IMR-90 (cell line): ENCODE results near the gene MTG1. TPM values are rescaled to one million over a fixed set of nuclear protein-coding genes. Genes with fewer than 3 reads are reported as not detected.

Experiments
- ATAC-seq: fragments of 200-7000 bp; cut with Tn5 transposase; 2 replicates; pipeline ENCODE4 v1.9.1; 2020; ENCODE audit warnings: low read depth, mild to moderate bottlenecking, moderate library complexity
- BruUV-seq: library from RNA; stranded (reverse); fragments of 400-500 nt; replicated peaks from 2 replicates; lab custom pipeline; 2021; lab: Mats Ljungman, UMichigan
- CTCF ChIA-PET: fragments of 300-600 bp; formaldehyde crosslinking; extraction: SDS; loops from one replicate; lab custom pipeline; 2021; ENCODE audit warnings: antibody characterized with exemption; lab: Yijun Ruan, JAX
- POLR2A ChIA-PET: fragments of 300-600 bp; sonication (Branson Sonifier 250); formaldehyde crosslinking; loops from one replicate; lab custom pipeline; 2022; ENCODE audit warnings: antibody characterized with exemption; ENCODE audit not compliant: unreplicated experiment; lab: Charles Lee
- DNase-seq: peaks from one replicate; pipeline ENCODE4 v3.0.0; 2013
- H2AFZ ChIP-seq: replicated peaks from 2 replicates; pipeline ENCODE3; 2013; ENCODE audit warnings: low read length, mild to moderate bottlenecking; ENCODE audit not compliant: poor library complexity
- H2AK5ac ChIP-seq: 2 replicates; pipeline ENCODE4 v1.6.1; 2013; ENCODE audit warnings: low read depth, low read length, inconsistent platforms
- H2AK9ac ChIP-seq: replicated peaks from 2 replicates; pipeline ENCODE3; 2013; ENCODE audit warnings: mild to moderate bottlenecking, low read depth, low read length, moderate library complexity; ENCODE audit not compliant: poor library complexity
- H2BK120ac ChIP-seq: 2 replicates; pipeline ENCODE4 v1.6.1; 2013; ENCODE audit warnings: low read depth, low read length, inconsistent platforms
- H2BK15ac ChIP-seq: 3 replicates; pipeline ENCODE4 v1.6.1; 2013; ENCODE audit warnings: low read depth, low read length, inconsistent platforms
- H2BK20ac ChIP-seq: 2 replicates; pipeline ENCODE4 v1.6.1; 2013; ENCODE audit warnings: low read depth, mild to moderate bottlenecking, inconsistent platforms, low read length, moderate library complexity
- H2BK5ac ChIP-seq: 2 replicates; pipeline ENCODE4 v1.6.1; 2013; ENCODE audit warnings: mild to moderate bottlenecking, low read depth, low read length, inconsistent platforms; ENCODE audit not compliant: poor library complexity, severe bottlenecking
- H3K14ac ChIP-seq: replicated peaks from 2 replicates; pipeline ENCODE4 v1.6.1; 2013; ENCODE audit warnings: low read depth, low read length, inconsistent platforms
- H3K18ac ChIP-seq: 2 replicates; pipeline ENCODE4 v1.6.1; 2013; ENCODE audit warnings: low read depth, low read length, control low read depth
- H3K23ac ChIP-seq: 2 replicates; pipeline ENCODE4 v1.6.1; 2013; ENCODE audit warnings: low read depth, low read length, inconsistent platforms
- H3K27ac ChIP-seq: 2 replicates; pipeline ENCODE4 v1.5.1; 2013; ENCODE audit warnings: mild to moderate bottlenecking, control low read depth, low read length; ENCODE audit not compliant: insufficient read depth
- H3K27me3 ChIP-seq: 2 replicates; pipeline ENCODE4 v1.6.1; 2013; ENCODE audit warnings: low read length; ENCODE audit not compliant: control insufficient read depth, insufficient read depth
- H3K36me3 ChIP-seq: 2 replicates; pipeline ENCODE4 v1.6.1; 2013; ENCODE audit warnings: low read length, mixed read lengths; ENCODE audit not compliant: control insufficient read depth, insufficient read depth
- H3K4ac ChIP-seq: 2 replicates; pipeline ENCODE4 v1.6.1; 2013; ENCODE audit warnings: low read depth, low read length, inconsistent platforms
- H3K4me1 ChIP-seq: 2 replicates; pipeline ENCODE4 v1.6.1; 2013; ENCODE audit warnings: low read length, mixed read lengths; ENCODE audit not compliant: control insufficient read depth, insufficient read depth
- H3K4me2 ChIP-seq: 2 replicates; pipeline ENCODE4 v1.6.1; 2013; ENCODE audit warnings: low read depth, mild to moderate bottlenecking, control low read depth, low read length, moderate library complexity
- H3K4me3 ChIP-seq: 2 replicates; pipeline ENCODE4 v1.5.1; 2013; ENCODE audit warnings: low read depth, mild to moderate bottlenecking, control low read depth, low read length, moderate library complexity; ENCODE audit not compliant: insufficient read depth
- H3K56ac ChIP-seq: 2 replicates; pipeline ENCODE4 v1.6.1; 2013; ENCODE audit warnings: low read length, inconsistent platforms; ENCODE audit not compliant: insufficient read depth; ENCODE audit errors: extremely low read depth
- H3K79me1 ChIP-seq, 2 experiments: 2 replicates each; pipeline ENCODE4 v1.6.1; 2013; ENCODE audit warnings: low read length in 2 of 2, inconsistent platforms in 1 of 2, low read depth in 1 of 2
- H3K9ac ChIP-seq: 2 replicates; pipeline ENCODE4 v1.6.1; 2013; ENCODE audit warnings: low read depth, low read length, control low read depth
- H3K9me1 ChIP-seq: 2 replicates; pipeline ENCODE4 v1.6.1; 2013; ENCODE audit warnings: low read length, inconsistent platforms; ENCODE audit not compliant: insufficient read depth
- H3K9me3 ChIP-seq: 2 replicates; pipeline ENCODE4 v1.6.1; 2013; ENCODE audit warnings: low read length; ENCODE audit not compliant: control insufficient read depth, insufficient read depth
- H4K20me1 ChIP-seq: 2 replicates; pipeline ENCODE4 v1.6.1; 2013; ENCODE audit warnings: low read length, inconsistent platforms; ENCODE audit not compliant: insufficient read depth
- H4K5ac ChIP-seq: 2 replicates; pipeline ENCODE4 v1.6.1; 2013; ENCODE audit warnings: mild to moderate bottlenecking, low read depth, low read length, control low read depth
- H4K8ac ChIP-seq, 2 experiments: 2 replicates each; pipeline ENCODE4 v1.6.1; 2013; ENCODE audit warnings: low read depth in 2 of 2, low read length in 2 of 2, control low read depth in 1 of 2, inconsistent platforms in 1 of 2
- H4K91ac ChIP-seq: 2 replicates; pipeline ENCODE4 v1.6.1; 2013; ENCODE audit warnings: low read depth, low read length, inconsistent platforms; ENCODE audit not compliant: insufficient read depth
- BHLHE40 ChIP-seq: fragments of 150-350 bp; IDR thresholded peaks from 2 replicates; pipeline ENCODE4 v1.6.1; 2016; ENCODE audit warnings: mild to moderate bottlenecking, low read depth, low read length
- CEBPB ChIP-seq: IDR thresholded peaks from 2 replicates; pipeline ENCODE4 v1.6.1; 2012; ENCODE audit warnings: low read depth, low read length, improper control_type of control experiment
- CHD1 ChIP-seq: IDR thresholded peaks from 2 replicates; pipeline ENCODE4 v1.6.1; 2012; ENCODE audit warnings: low read depth, low read length, improper control_type of control experiment
- CTCF ChIP-seq: conservative IDR thresholded peaks from 2 replicates; pipeline ENCODE4 v1.5.1; 2012; ENCODE audit warnings: mild to moderate bottlenecking, low read depth, low read length, improper control_type of control experiment
- ELK1 ChIP-seq: fragments of 150-350 bp; IDR thresholded peaks from 2 replicates; pipeline ENCODE4 v1.6.1; 2016; ENCODE audit warnings: low read depth, mild to moderate bottlenecking, low read length, moderate library complexity, borderline replicate concordance
- FOS ChIP-seq: fragments of 150-350 bp; IDR thresholded peaks from 2 replicates; pipeline ENCODE4 v1.6.1; 2016; ENCODE audit warnings: low read depth, low read length
- MAFK ChIP-seq: IDR thresholded peaks from 2 replicates; pipeline ENCODE4 v1.6.1; 2012; ENCODE audit warnings: low read depth, low read length, improper control_type of control experiment
- MAZ ChIP-seq: IDR thresholded peaks from 2 replicates; pipeline ENCODE4 v1.6.1; 2012; ENCODE audit warnings: low read depth, mild to moderate bottlenecking, low read length, improper control_type of control experiment, moderate library complexity, borderline replicate concordance
- MXI1 ChIP-seq: IDR thresholded peaks from 2 replicates; pipeline ENCODE4 v1.6.1; 2012; ENCODE audit warnings: low read depth, mild to moderate bottlenecking, low read length, moderate library complexity, borderline replicate concordance
- POLR2A ChIP-seq: IDR thresholded peaks from 2 replicates; pipeline ENCODE4 v1.6.1; 2012; ENCODE audit warnings: mild to moderate bottlenecking, low read depth, low read length
- RAD21 ChIP-seq: IDR thresholded peaks from 2 replicates; pipeline ENCODE4 v1.6.1; 2012; ENCODE audit warnings: low read length, improper control_type of control experiment
- RFX5 ChIP-seq: IDR thresholded peaks from 2 replicates; pipeline ENCODE4 v1.8.0; 2012; ENCODE audit warnings: low read depth, mild to moderate bottlenecking, low read length, moderate library complexity
- SMC3 ChIP-seq: fragments of 150-350 bp; IDR thresholded peaks from 2 replicates; pipeline ENCODE4 v1.6.1; 2016; ENCODE audit warnings: low read depth, mild to moderate bottlenecking, antibody characterized with exemption, low read length, moderate library complexity
- USF2 ChIP-seq: fragments of 150-350 bp; IDR thresholded peaks from 2 replicates; pipeline ENCODE4 v1.6.1; 2017; ENCODE audit warnings: mild to moderate bottlenecking, antibody characterized with exemption, low read length, low read depth
- WGBS, 2 experiments: methylation state at CpG; one replicate each; pipeline versions ENCODE4 v1.1.5 to v1.1.7; 2013; ENCODE audit warnings: missing lambda C conversion rate in 2 of 2; ENCODE audit not compliant: insufficient read length in 1 of 2; ENCODE audit errors: extremely low coverage in 2 of 2; 5-methylcytosine and 5-hydroxymethylcytosine counted together
- dilution Hi-C: fragments of 300-500 bp; cut with HindIII; formaldehyde crosslinking; loops from one replicate; pipeline ENCODE4 v1.14.3; 2018; ENCODE audit warnings: low sequenced_read_pairs; ENCODE audit not compliant: unreplicated experiment
- in situ Hi-C: fragments of 300-500 bp; cut with MboI; formaldehyde crosslinking; loops from 3 replicates; pipeline ENCODE4 v1.14.3; 2019; ENCODE audit warnings: low sequenced_read_pairs, inconsistent platforms, mixed read lengths
- intact Hi-C: fragments of 100-400 bp; cut with micrococcal nuclease; formaldehyde crosslinking; loops from 2 replicates; pipeline ENCODE4 v1.10.0; 2022
- polyA plus RNA-seq, 3 experiments: library from polyadenylated mRNA; depleted of rRNA; stranded (reverse); fragments of >200 nt; gene quantifications; 2 replicates each; pipeline ENCODE4 v1.2.3, GENCODE V29; 2012; ENCODE audit warnings: low replicate concordance in 1 of 3
- total RNA-seq: library from RNA; depleted of rRNA; stranded (reverse); fragments of >200 nt; gene quantifications from 2 replicates; pipeline ENCODE4 v1.2.3, GENCODE V29; 2012

MTG1 gene
- total and polyA plus RNA-seq, 2 of the 4 experiments (the other 2 are of a cell fraction): 38.5 to 64.8 TPM

- Histone ChIP-seq H2BK5ac (no peak overlapping the region), H3K23ac (no peak overlapping the region), H2AK9ac (no peak overlapping the region), H3K4ac (no peak overlapping the region), H4K91ac (no peak overlapping the region), H3K4me1 (no peaks in the 10 kb centered on the region), H3K36me3 (peaks cover 62% of the 10 kb centered on the region), H2BK120ac (no peak overlapping the region), H3K79me1 (0 out of 4 replicates have a peak, but pooled peaks cover 0 to under 1% of the 10 kb centered on the region in 2 experiments), H2BK15ac (no peak overlapping the region), H2BK20ac (no peak overlapping the region), H3K27me3 (no peaks in the 10 kb centered on the region), H4K8ac (no peak overlapping the region), H2AFZ (no peak overlapping the region), H3K9me3 (no peaks in the 10 kb centered on the region), H2AK5ac (no peak overlapping the region), H3K4me2 (no peak overlapping the region), H3K9me1 (no peaks in the 10 kb centered on the region; the same call in 1 of the 2 replicates), H3K18ac (no peak overlapping the region), H4K20me1 (no peaks in the 10 kb centered on the region), H3K14ac (no peak overlapping the region), H3K9ac (no peak overlapping the region), H3K56ac (no peak overlapping the region), H4K5ac (no peak overlapping the region), H3K4me3 (no peak overlapping the region), H3K27ac (no peak overlapping the region)
- dilution Hi-C loops (no loop called here), intact Hi-C loops (no loop called here), in situ Hi-C loops (no loop called here)
- no TSS peak for BruUV-seq
- ATAC-seq: no peak
- 93% methylated on average over 11 of the region's 17 CpGs; no CpG with 5 or more reads in 1 of the 2 experiments for WGBS, 2 experiments
- DNase-seq: no peak
- ChIA-PET POLR2A (no interaction called here), CTCF (no interaction called here)
- no peak for TF ChIP-seq ELK1
- TF ChIP-seq BHLHE40: no peak
- no peak for TF ChIP-seq RFX5
- no peak for TF ChIP-seq CHD1
- TF ChIP-seq MAZ: no peak
- no peak for TF ChIP-seq SMC3
- TF ChIP-seq FOS: no peak
- TF ChIP-seq MXI1: no peak
- TF ChIP-seq USF2: no peak
- TF ChIP-seq RAD21: no peak
- TF ChIP-seq CTCF: no peak
- TF ChIP-seq MAFK: no peak
- TF ChIP-seq CEBPB: no peak
- no peak for TF ChIP-seq POLR2A
Observed at GRCh38 chr10:133366130-133366478, 27.9 kb upstream of the MTG1 start.
